Thymus (tissue), 11 donors: ENCODE measurements around the gene DPYD. TPM values are rescaled to one million over a fixed set of nuclear protein-coding genes. Genes with fewer than 3 reads are reported as not detected.

Experiments
- DNase-seq, 9 donors: peaks; one replicate each; pipeline ENCODE4 v3.0.0-alpha.2; 2013; ENCODE audit warnings: low spot score in 9 of 9, low read depth in 6 of 9, missing footprints in 1 of 9
- H3K27ac ChIP-seq, 2 donors: one replicate each; pipeline ENCODE4 v1.5.1; 2013; ENCODE audit warnings: control low read depth in 1 of 2, low read depth in 1 of 2, low read length in 1 of 2, mild to moderate bottlenecking in 1 of 2, moderate library complexity in 1 of 2
- H3K27me3 ChIP-seq, 2 donors: one replicate each; pipeline ENCODE4 v1.5.1; 2013; ENCODE audit warnings: low read length in 1 of 2; ENCODE audit not compliant: control insufficient read depth in 2 of 2, insufficient read depth in 1 of 2
- H3K36me3 ChIP-seq, 2 donors: one replicate each; pipeline ENCODE4 v1.5.1; 2013; ENCODE audit warnings: low read length in 1 of 2, mild to moderate bottlenecking in 1 of 2, moderate library complexity in 1 of 2; ENCODE audit not compliant: control insufficient read depth in 2 of 2, insufficient read depth in 2 of 2
- H3K4me1 ChIP-seq, 2 donors: one replicate each; pipeline ENCODE4 v1.5.1; 2013; ENCODE audit warnings: low read length in 2 of 2; ENCODE audit not compliant: control insufficient read depth in 2 of 2, insufficient read depth in 2 of 2
- H3K4me3 ChIP-seq, 2 donors: one replicate each; pipeline ENCODE4 v1.5.1; 2013; ENCODE audit warnings: low read length in 2 of 2, control low read depth in 1 of 2, mild to moderate bottlenecking in 1 of 2
- H3K9me3 ChIP-seq, 2 donors: one replicate each; pipeline ENCODE4 v1.5.1; 2013; ENCODE audit warnings: low read length in 1 of 2, mild to moderate bottlenecking in 1 of 2; ENCODE audit not compliant: control insufficient read depth in 2 of 2, insufficient read depth in 1 of 2
- WGBS: extraction: QIAGEN DNeasy Blood & Tissue Kit; methylation state at CpG from one replicate; pipeline ENCODE4 v1.1.7; 2013; 5-methylcytosine and 5-hydroxymethylcytosine counted together
- polyA plus RNA-seq: library from polyadenylated mRNA; stranded (reverse); fragments of 200-250 nt; gene quantifications from one replicate; pipeline ENCODE4 v1.2.3, GENCODE V29; 2013
- total RNA-seq: library from RNA; stranded (reverse); fragments of 120-200 nt; gene quantifications from one replicate; pipeline ENCODE4 v1.2.4, GENCODE V29; 2013
- donor health status: healthy.

Gene DPYD
- total and polyA plus RNA-seq, 2 donors, result 13.1 to 29.4 TPM

DNA sequence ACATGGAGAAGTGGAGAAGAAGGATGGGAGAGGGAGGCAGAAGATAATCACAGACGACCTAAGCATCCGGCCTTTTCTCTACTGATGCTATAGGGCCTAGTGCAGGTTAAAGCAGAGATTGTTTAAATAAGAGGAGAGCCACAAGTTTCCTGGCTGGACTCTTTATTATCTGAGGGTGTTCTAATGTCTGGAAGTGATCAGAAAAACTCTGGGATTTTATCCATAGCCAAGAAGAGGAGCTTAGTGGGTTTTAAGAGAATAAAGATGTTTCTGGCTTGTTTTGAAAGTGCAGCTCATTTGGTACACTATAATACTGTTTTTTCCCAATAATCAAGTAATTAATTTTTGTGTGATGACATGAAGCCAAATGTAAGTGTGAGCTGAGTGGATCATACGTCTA is 780.2 kb downstream of the DPYD start:
- H3K36me3 ChIP-seq, result no peaks in the 10 kb centered on the region
- H3K4me3 ChIP-seq, result no peak overlapping the region
- H3K4me1 ChIP-seq, result peaks cover 0 to 2% of the 10 kb centered on the region in 2 donors
- H3K27ac ChIP-seq, result no peak overlapping the region
- WGBS, result 96% methylated on average over 3 of the region's 3 CpGs
- H3K27me3 ChIP-seq, result no peaks in the 10 kb centered on the region
- H3K9me3 ChIP-seq, result no peaks in the 10 kb centered on the region
- no peak for DNase-seq

DNA sequence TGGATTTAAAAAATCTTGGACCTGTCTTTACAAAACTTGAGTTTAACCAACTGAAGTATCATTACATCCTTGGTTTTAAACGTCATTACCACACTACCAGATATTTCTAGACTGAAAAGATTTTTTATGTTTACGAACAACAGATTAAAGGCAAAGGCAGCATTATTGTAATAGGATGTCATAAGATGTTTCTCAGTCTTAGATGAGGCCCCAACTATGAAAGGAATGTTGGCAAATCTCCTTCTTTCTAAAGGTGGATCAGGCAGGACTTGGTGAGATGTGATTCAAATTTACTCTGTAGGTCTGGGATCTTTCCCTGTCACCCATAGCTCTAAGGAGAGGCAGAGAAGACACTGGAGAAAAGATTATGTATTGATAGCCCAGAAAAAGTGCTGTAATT is 781.3 kb downstream of the DPYD start:
- Histone ChIP-seq H3K4me3 (no peak overlapping the region), H3K9me3 (no peaks in the 10 kb centered on the region), H3K4me1 (peaks cover 0 to 2% of the 10 kb centered on the region in 2 donors), H3K27ac (no peak overlapping the region), H3K27me3 (no peaks in the 10 kb centered on the region), H3K36me3 (no peaks in the 10 kb centered on the region)
- 98% methylated on average over 2 of the region's 2 CpGs for WGBS
- no peak for DNase-seq

DNA sequence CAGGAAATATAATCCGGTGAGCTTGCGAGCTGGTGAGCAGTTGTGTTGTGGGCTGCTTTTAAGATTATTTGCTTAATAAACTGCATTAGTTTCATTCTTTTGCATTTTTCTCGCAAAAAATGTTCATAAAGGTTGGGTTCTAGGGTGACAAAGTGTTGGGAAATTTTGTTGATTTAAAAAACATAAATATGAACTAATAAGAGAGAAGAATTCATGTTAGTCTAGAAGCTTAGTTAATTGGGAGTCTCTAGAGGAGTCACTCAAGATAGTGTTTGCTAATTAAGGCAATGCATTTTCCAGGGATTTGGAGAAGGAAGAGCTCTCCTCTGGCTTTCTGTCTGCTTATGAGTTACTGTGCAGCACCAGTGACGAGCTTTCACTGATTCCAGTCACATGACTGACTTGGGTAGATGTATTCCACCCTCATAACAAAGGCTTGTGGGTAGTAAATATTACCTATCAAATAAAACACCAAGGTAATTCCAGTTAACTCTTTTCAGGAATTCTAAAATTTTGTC is 782.3 kb downstream of the DPYD start:
- H3K27me3 ChIP-seq, result no peaks in the 10 kb centered on the region
- H3K4me1 ChIP-seq, result peaks cover 0 to 2% of the 10 kb centered on the region in 2 donors
- no peak overlapping the region for H3K4me3 ChIP-seq
- H3K36me3 ChIP-seq, result no peaks in the 10 kb centered on the region
- no peak for DNase-seq
- H3K27ac ChIP-seq, result no peak overlapping the region
- no peaks in the 10 kb centered on the region for H3K9me3 ChIP-seq
- 36% methylated on average over 4 of the region's 4 CpGs for WGBS

DNA sequence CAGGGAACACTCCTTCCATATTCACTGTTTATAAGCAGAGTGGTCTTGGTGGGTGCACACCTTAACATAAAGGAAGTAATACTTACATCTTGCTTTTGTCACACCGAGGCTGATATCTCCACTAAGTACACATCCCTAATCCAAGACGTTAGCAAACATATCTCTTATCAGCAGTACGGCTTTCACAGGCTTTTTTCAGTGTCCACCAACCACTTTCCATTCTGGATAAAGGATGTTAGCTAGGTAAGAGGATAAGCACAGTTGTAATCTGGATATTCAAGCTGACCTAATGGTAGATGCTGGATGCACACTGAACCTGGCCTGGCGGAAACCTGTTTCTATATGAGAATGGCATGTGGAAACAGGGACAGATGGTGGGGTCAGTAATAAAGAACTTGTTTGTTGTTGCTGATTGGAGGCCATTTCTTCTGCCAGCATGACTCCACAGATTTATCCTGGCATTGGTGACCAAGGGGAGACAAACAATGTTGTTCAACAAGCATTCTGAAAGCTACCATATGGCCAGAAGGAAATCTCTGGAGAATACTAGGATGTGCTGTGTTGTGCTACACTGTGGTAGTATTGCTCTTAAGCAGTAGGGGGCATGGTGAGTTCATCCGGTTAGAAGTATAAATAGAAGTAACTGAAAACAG is 782.8 kb downstream of the DPYD start:
- no peaks in the 10 kb centered on the region for H3K9me3 ChIP-seq
- H3K4me1 ChIP-seq, result peaks cover 0 to 2% of the 10 kb centered on the region in 2 donors
- H3K36me3 ChIP-seq, result no peaks in the 10 kb centered on the region
- H3K27ac ChIP-seq, result no peak overlapping the region
- H3K4me3 ChIP-seq, result no peak overlapping the region
- WGBS, result 72% methylated on average over 5 of the region's 5 CpGs
- no peaks in the 10 kb centered on the region for H3K27me3 ChIP-seq
- peak; percentile 0 to 62 (median 25) for DNase-seq

DNA sequence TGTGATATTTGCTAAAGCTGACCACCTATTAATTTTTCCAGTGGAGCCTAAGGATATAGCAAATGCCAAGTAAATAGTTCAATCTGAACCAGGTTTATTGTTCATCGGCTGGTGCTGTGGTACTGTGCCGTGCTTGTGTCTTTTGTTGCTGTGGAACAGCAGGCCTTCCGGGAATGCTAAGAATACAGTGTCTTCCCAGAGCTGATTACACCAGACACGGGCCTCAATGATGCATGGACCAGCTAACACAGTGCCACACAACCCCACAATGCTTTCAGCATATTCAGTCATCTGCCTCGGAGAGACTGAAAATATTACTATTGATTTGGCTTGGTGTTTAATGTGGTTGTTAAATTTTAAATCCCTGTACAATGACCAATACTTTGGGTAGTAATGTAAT is 783.8 kb downstream of the DPYD start:
- peaks cover 0 to 2% of the 10 kb centered on the region in 2 donors for H3K4me1 ChIP-seq
- no peaks in the 10 kb centered on the region for H3K27me3 ChIP-seq
- no peak for DNase-seq
- H3K36me3 ChIP-seq, result no peaks in the 10 kb centered on the region
- whole genome bisulfite sequencing, result 97% methylated on average over 5 of the region's 5 CpGs
- no peaks in the 10 kb centered on the region for H3K9me3 ChIP-seq
- no peak overlapping the region for H3K4me3 ChIP-seq
- no peak overlapping the region for H3K27ac ChIP-seq

DNA sequence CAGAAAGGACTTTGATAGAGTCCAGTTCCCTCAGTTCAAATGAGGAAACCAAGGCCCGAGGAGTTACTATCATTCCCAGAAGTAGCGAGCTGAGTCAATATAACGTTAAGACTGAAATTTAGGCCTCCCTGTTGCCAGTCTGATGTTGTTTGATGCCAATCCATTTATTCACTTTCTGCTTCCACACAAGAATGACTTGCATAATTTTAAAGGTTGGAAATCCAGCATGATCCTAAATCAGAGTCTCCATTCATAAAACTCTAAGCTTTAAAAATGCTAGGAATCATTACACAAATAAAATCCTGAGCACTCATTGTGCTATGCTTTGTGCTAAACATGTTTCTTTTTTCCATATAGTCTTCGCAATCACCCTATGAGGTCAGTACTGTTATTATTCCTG is 784.9 kb downstream of the DPYD start:
- no peak overlapping the region for H3K4me3 ChIP-seq
- no peak overlapping the region for H3K27ac ChIP-seq
- H3K27me3 ChIP-seq, result no peaks in the 10 kb centered on the region
- H3K4me1 ChIP-seq, result peaks cover 0 to 2% of the 10 kb centered on the region in 2 donors
- H3K36me3 ChIP-seq, result peaks cover 0 to 4% of the 10 kb centered on the region in 2 donors
- 98% methylated on average over 4 of the region's 4 CpGs for WGBS
- no peaks in the 10 kb centered on the region for H3K9me3 ChIP-seq
- DNase-seq, result no peak

DNA sequence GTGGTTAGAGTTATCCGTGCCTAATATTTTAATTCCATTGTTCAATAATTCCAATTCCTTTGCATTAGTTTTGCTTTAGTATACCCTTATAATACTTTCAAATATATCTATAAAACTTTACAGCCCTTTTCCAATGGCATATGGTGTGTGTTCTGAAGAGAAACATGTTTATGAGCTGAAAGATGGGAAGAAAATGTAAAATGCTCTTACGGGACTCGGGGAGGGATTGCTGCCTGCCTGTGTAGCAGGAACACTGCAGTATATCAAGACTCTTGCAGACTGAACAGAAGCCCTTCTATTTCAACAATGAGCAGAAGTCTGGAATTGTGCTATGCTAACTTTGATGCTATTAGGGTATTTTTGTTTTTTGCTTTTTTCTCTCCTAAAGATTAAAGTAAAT is 792.4 kb downstream of the DPYD start:
- Histone ChIP-seq H3K4me3 (no peak overlapping the region), H3K4me1 (no peaks in the 10 kb centered on the region), H3K36me3 (peaks cover 0 to 4% of the 10 kb centered on the region in 2 donors), H3K27me3 (no peaks in the 10 kb centered on the region), H3K27ac (no peak overlapping the region), H3K9me3 (no peaks in the 10 kb centered on the region)
- whole genome bisulfite sequencing, result over 99% methylated on average over 3 of the region's 3 CpGs
- no peak for DNase-seq

DNA sequence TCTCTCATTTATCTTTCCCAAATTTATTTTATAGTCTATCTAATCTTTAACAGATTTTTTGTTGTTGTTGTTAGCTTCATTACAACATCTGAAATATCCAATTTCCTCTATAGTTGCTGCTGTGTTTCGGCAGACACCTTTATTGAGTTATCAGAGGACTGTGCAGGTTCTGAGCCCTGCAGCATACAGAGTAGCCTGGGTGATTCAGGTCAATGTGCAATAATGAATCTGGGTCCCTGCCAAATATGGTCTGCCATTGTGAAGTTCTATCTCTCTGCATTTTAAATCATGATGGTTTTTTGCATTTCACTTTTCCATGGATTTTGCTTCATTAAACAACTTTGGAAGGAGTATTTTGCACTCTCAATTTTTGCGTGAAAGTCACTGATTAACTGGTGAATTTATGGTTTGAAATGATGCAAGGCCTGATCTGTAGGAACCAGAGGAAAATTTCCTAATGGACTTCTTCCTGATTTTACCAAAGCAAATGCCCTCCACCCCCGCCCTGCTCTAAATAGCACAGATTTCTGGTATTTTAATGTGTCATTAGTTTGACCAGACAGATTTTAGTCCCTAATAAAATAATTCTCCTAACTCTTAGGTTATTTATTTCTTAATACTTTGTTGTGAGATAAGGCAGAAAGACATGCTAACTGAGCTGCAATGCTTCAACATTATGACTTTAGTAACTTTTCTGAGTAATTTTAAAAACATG is 797.0 kb downstream of the DPYD start:
- 95% methylated on average over 3 of the region's 3 CpGs for WGBS
- H3K4me1 ChIP-seq, result no peaks in the 10 kb centered on the region
- DNase-seq, result no peak
- H3K36me3 ChIP-seq, result no peaks in the 10 kb centered on the region
- H3K27ac ChIP-seq, result no peak overlapping the region
- H3K27me3 ChIP-seq, result no peaks in the 10 kb centered on the region
- no peaks in the 10 kb centered on the region for H3K9me3 ChIP-seq
- H3K4me3 ChIP-seq, result no peak overlapping the region

DNA sequence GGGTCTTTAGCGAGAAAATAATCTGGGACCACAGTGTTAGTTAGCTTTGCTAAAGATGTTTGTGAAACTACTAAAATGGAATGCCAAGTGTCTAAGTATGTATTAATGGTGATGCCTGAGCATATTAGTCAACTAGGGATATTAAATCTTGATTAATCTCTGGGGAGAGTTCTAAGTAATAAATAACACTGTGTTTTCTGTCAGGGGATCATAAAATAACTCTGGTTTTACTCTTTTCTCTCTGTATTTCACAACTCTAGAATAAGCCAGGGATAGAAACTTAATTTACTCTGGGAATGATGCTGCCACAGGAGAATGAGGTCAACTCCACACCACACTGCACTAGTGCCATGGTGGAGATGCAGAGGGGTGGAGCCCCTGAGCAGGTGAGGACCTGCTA is 800.0 kb downstream of the DPYD start:
- Histone ChIP-seq H3K4me3 (no peak overlapping the region), H3K36me3 (no peaks in the 10 kb centered on the region), H3K4me1 (no peaks in the 10 kb centered on the region), H3K27ac (no peak overlapping the region), H3K9me3 (no peaks in the 10 kb centered on the region), H3K27me3 (no peaks in the 10 kb centered on the region)
- no peak for DNase-seq
- 100% methylated on average over 1 of the region's 1 CpG for WGBS
